ENCODE results near the gene CHORDC1.

DNA sequence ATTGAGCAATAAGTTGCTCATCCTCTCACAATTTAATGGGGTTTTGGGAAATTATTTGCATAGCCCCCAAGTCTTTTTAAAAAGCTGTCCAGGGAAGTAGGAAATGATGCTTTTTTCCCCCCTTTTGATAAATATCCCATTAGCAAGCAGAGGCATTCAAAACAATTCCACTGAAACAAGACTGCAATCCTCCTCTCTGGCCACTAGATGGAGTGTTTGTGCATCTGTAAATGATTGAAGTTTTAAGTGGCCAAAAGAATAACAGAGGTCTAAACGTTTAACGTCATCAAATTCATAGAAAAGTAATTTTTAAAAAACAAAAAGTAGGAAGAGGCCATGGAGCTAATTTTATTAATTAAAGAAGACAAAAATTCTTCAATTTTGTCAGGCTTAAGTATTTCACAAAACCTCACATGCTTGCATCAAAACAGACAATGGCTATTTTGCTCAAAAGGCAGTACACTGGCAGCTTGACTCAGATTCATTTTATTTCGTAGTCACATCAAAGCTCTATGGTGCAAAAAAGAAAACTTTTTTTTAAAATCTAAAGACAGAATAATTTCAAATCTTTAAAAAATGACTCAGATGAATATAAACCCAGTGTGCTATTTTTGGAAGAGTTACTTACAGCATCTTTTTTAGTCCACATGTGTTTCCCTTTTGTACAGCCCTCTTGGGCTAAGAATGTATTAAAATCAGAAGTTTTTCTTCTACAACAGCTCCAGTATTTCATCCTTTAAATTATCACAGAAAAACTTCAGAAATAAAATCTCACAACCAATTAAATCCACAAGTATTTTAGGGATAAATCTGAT is 17.8 kb downstream of the CHORDC1 start:
- TF ChIP-seq CTCF (IDR thresholded peaks at IDR 0.05; ENCODE audit: low read length) = peak; percentile 88
- TF ChIP-seq EZH2 (IDR thresholded peaks at IDR 0.05; ENCODE audit: borderline replicate concordance, low read length) = no peak

All from OCI-LY1 (cell line).